GM23248 (cell line): Measurements from ENCODE around the gene SND1. TPM values are rescaled to one million over a fixed set of nuclear protein-coding genes. Genes with fewer than 3 reads are reported as not detected.

Experiments used
- DNase-seq: peaks from one replicate; pipeline ENCODE4 v3.0.0-alpha.2; 2015
- H2AFZ ChIP-seq: fragments of 200-600 bp; sonication (generic); 2 replicates; pipeline ENCODE4 v1.6.1; 2016; ENCODE audit warnings: antibody characterized with exemption
- H3F3A ChIP-seq: fragments of 200-600 bp; sonication (generic); 2 replicates; pipeline ENCODE4 v1.6.1; 2016; ENCODE audit warnings: mild to moderate bottlenecking, antibody characterized with exemption, mixed run types; ENCODE audit not compliant: insufficient read depth
- H3K27ac ChIP-seq: fragments of 200-600 bp; sonication (generic); 2 replicates; pipeline ENCODE4 v1.5.1; 2016; ENCODE audit warnings: mild to moderate bottlenecking
- H3K27me3 ChIP-seq: fragments of 200-600 bp; sonication (generic); replicated peaks from 2 replicates; pipeline ENCODE4 v1.6.1; 2016; ENCODE audit warnings: mild to moderate bottlenecking; ENCODE audit not compliant: insufficient read depth
- H3K36me3 ChIP-seq: fragments of 200-600 bp; sonication (generic); 2 replicates; pipeline ENCODE4 v1.6.1; 2016; ENCODE audit warnings: low read depth, mild to moderate bottlenecking
- H3K4me1 ChIP-seq: fragments of 200-600 bp; sonication (generic); 2 replicates; pipeline ENCODE4 v1.6.1; 2016; ENCODE audit warnings: mild to moderate bottlenecking; ENCODE audit not compliant: insufficient read depth
- H3K4me2 ChIP-seq: fragments of 200-600 bp; sonication (generic); one replicate; pipeline ENCODE4 v1.6.1; 2016; ENCODE audit warnings: mild to moderate bottlenecking; ENCODE audit not compliant: unreplicated experiment
- H3K4me3 ChIP-seq: fragments of 200-600 bp; sonication (generic); 2 replicates; pipeline ENCODE4 v1.5.1; 2016; ENCODE audit warnings: mild to moderate bottlenecking
- H3K79me2 ChIP-seq: fragments of 200-600 bp; sonication (generic); 2 replicates; pipeline ENCODE4 v1.6.1; 2016; ENCODE audit warnings: mild to moderate bottlenecking; ENCODE audit not compliant: insufficient read depth
- H3K9ac ChIP-seq: fragments of 200-600 bp; sonication (generic); 2 replicates; pipeline ENCODE4 v1.6.1; 2016; ENCODE audit warnings: mild to moderate bottlenecking
- H3K9me2 ChIP-seq: fragments of 200-600 bp; sonication (generic); 2 replicates; pipeline ENCODE4 v1.6.1; 2016; ENCODE audit warnings: mixed run types, mild to moderate bottlenecking, moderate library complexity; ENCODE audit not compliant: insufficient read depth
- H3K9me3 ChIP-seq: fragments of 200-600 bp; sonication (generic); one replicate; pipeline ENCODE4 v1.6.1; 2017; ENCODE audit warnings: low read depth
- H4K20me1 ChIP-seq: fragments of 200-600 bp; sonication (generic); 2 replicates; pipeline ENCODE4 v1.6.0; 2016; ENCODE audit not compliant: insufficient read depth
- EZH2 ChIP-seq: fragments of 200-600 bp; sonication (generic); IDR thresholded peaks from 2 replicates; pipeline ENCODE4 v1.6.1; 2018; ENCODE audit warnings: antibody characterized with exemption, mild to moderate bottlenecking; ENCODE audit not compliant: insufficient read depth, poor library complexity, severe bottlenecking
- EZH2phosphoT487 ChIP-seq: fragments of 200-600 bp; sonication (generic); IDR thresholded peaks from 2 replicates; pipeline ENCODE4 v1.6.1; 2018; ENCODE audit warnings: antibody characterized with exemption, moderate library complexity, mild to moderate bottlenecking, low read depth; ENCODE audit not compliant: insufficient read depth
- WGBS, 2 experiments: methylation state at CpG; one replicate each; pipeline ENCODE4 v1.1.6; 2015 to 2017; ENCODE audit warnings: low lambda C conversion rate in 2 of 2, low coverage in 1 of 2; ENCODE audit errors: missing lambda C conversion rate in 2 of 2; 5-methylcytosine and 5-hydroxymethylcytosine counted together
- in situ Hi-C: fragments of 300-500 bp; cut with MboI; formaldehyde crosslinking; loops from 2 replicates; pipeline ENCODE4 v1.15.0; 2020
- polyA plus RNA-seq: library from polyadenylated mRNA; unstranded; fragments of >200 nt; fragmentation: Nextera tagmentation; extraction: Ambion mirVana; gene quantifications from 2 replicates; pipeline ENCODE4 v1.2.1, GENCODE V29; 2016
- total RNA-seq: library from RNA; depleted of rRNA; stranded (reverse); fragments of >200 nt; shearing (Covaris generic); gene quantifications from 2 replicates; pipeline ENCODE4 v1.2.3, GENCODE V29; 2014

The SND1 gene
- total and polyA plus RNA-seq, 2 experiments from 2014 or later: 128 to 184 TPM

DNA sequence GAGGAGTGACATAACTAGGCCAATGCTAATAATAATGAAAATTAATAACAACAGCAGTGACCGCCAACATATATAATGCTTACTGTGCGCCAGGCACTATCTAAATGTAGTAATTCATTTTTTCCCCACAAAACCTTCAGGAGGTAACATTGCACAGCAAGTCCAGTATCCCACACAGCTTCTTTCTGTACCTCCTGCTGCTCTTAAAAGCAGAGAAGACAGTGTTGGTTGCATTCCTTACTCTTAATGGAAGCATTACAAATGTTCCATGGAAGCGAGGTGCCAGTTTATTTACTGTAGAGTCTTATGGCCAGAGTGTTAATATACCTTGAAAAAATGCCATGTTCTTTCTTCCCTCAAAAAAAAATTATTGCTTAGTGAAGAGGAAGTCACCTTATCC, 211.1 kb downstream of the SND1 start:
- 97 to 100% methylated on average over 3 of the region's 3 CpGs for WGBS, 2 experiments
- DNase-seq: no peak
- no peak overlapping the region for H3K27ac ChIP-seq
- no peaks in the 10 kb centered on the region for H3K36me3 ChIP-seq
- H3K27me3 ChIP-seq: no peaks in the 10 kb centered on the region
- H3F3A ChIP-seq: peaks cover 6% of the 10 kb centered on the region; the same call in 1 of the 2 replicates
- no peak overlapping the region for H2AFZ ChIP-seq
- no peaks in the 10 kb centered on the region; the same call in 1 of the 2 replicates for H4K20me1 ChIP-seq
- 0 out of 2 replicates have a peak, but pooled peaks cover 14% of the 10 kb centered on the region for H3K4me1 ChIP-seq
- no peaks in the 10 kb centered on the region for H3K9me3 ChIP-seq
- no peak for TF ChIP-seq EZH2
- no peak for TF ChIP-seq EZH2phosphoT487
- no peak overlapping the region for H3K9ac ChIP-seq
- H3K9me2 ChIP-seq: no peaks in the 10 kb centered on the region
- in situ Hi-C loops: no loop called here
- H3K79me2 ChIP-seq: peaks cover 87% of the 10 kb centered on the region
- H3K4me2 ChIP-seq: no peak overlapping the region
- H3K4me3 ChIP-seq: no peak overlapping the region

DNA sequence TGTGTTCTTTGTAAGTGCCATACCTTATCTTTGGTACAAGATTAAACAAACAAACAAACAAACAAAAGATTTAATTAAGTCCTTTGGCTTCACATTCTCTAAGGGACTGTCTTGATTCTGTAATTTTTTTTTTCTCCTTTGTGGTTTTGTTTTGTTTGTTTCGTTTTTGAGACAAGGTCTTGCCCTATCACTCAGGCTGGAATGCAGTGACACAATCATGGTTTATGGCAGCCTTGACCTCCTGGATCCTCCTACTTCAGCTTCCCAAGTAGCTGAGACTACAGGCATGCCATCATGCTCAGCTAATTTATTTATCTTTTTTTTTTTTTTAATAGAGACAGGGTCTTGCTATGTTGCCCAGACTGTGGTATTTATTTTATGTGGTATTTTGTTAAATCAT, 213.5 kb downstream of the SND1 start:
- in situ Hi-C loops: no loop called here
- DNase-seq: peak; percentile 76
- 0 out of 2 replicates have a peak, but pooled peaks cover 14% of the 10 kb centered on the region for H3K4me1 ChIP-seq
- no peaks in the 10 kb centered on the region for H3K9me3 ChIP-seq
- no peak for TF ChIP-seq EZH2phosphoT487
- TF ChIP-seq EZH2: no peak
- no peak overlapping the region for H3K9ac ChIP-seq
- peaks cover 6% of the 10 kb centered on the region; the same call in 1 of the 2 replicates for H3F3A ChIP-seq
- H3K79me2 ChIP-seq: peaks cover 85% of the 10 kb centered on the region
- peak overlapping the region; percentile 4; the same call in 1 of the 2 replicates for H3K27ac ChIP-seq
- no peaks in the 10 kb centered on the region for H3K36me3 ChIP-seq
- H4K20me1 ChIP-seq: no peaks in the 10 kb centered on the region; the same call in 1 of the 2 replicates
- no peak overlapping the region for H3K4me3 ChIP-seq
- H3K27me3 ChIP-seq: no peaks in the 10 kb centered on the region
- no peak overlapping the region for H2AFZ ChIP-seq
- H3K4me2 ChIP-seq: no peak overlapping the region
- H3K9me2 ChIP-seq: no peaks in the 10 kb centered on the region
- 0% methylated on average over 1 of the region's 1 CpG for WGBS, 2 experiments

DNA sequence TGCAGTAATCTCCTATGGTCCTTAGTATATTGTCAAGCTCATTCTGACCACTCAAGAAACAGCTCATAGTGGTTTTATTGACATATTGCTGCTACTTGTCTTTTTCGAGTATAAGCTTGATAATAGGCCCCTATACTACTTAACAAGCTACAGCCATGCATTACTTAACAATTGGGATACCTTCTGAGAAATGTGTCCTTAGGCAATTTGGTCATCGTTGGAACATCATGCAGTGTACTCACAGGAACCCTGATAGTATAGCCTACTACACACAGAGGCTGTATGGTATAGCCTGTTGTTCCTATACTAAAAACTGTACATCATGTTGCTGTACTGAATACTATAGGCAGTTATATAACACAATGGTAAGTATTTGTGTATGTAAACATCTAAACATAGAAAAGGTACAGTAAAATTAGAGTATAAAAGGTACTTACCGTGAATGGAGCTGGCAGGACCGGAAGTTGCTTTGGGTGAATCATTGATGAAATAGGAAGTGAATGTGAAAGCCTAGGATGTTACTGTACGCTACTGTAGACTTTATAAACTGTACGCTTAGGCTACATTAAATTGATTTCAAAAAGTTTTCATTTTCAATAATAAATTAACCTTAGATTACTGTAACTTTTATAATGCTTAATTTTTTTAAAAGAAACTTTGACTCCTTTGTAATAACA, 218.4 kb downstream of the SND1 start:
- Histone ChIP-seq H3K27me3 (no peaks in the 10 kb centered on the region), H3K9me2 (no peaks in the 10 kb centered on the region), H3K4me3 (no peak overlapping the region), H3K27ac (no peak overlapping the region), H4K20me1 (no peaks in the 10 kb centered on the region; the same call in 1 of the 2 replicates), H3K4me2 (no peak overlapping the region), H3K9me3 (no peaks in the 10 kb centered on the region), H3K36me3 (no peaks in the 10 kb centered on the region), H3F3A (peaks cover 20% of the 10 kb centered on the region), H3K9ac (no peak overlapping the region), H2AFZ (no peak overlapping the region), H3K79me2 (peaks cover 90% of the 10 kb centered on the region), H3K4me1 (peaks cover 20% of the 10 kb centered on the region)
- WGBS, 2 experiments: 94 to 97% methylated on average over 6 of the region's 6 CpGs
- no peak for DNase-seq
- in situ Hi-C loops: no loop called here
- TF ChIP-seq EZH2phosphoT487: no peak

DNA sequence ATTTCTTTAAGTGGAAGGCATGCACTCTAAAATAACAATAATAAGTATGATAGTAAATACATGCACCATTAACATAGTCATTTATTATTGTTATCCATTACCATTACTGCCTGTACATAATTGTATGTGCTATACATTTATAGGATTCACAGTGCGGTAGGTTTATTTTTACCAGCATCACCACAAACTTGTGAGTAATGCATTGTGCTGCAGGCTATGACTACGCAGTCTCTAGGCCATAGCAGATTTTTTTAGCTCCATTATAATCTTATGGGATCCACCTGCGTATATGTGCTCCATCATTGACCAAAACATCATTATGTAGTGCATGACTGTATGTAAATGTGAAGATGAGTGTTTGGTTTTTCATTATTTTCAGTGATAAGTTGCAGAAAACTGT, 219.2 kb downstream of the SND1 start:
- in situ Hi-C loops: no loop called here

More for the DNA sequence above, 219.2 kb downstream of the SND1 start:
- H3K27me3 ChIP-seq: no peaks in the 10 kb centered on the region
- peaks cover 90% of the 10 kb centered on the region for H3K79me2 ChIP-seq
- H3K36me3 ChIP-seq: no peaks in the 10 kb centered on the region
- WGBS, 2 experiments: 97 to 99% methylated on average over 3 of the region's 3 CpGs
- no peaks in the 10 kb centered on the region for H4K20me1 ChIP-seq
- no peak overlapping the region for H3K9ac ChIP-seq
- H3K27ac ChIP-seq: no peak overlapping the region
- no peak overlapping the region for H2AFZ ChIP-seq
- TF ChIP-seq EZH2phosphoT487 (no peak), EZH2 (no peak)
- H3K9me3 ChIP-seq: no peaks in the 10 kb centered on the region
- peaks cover 20% of the 10 kb centered on the region for H3K4me1 ChIP-seq
- H3K4me2 ChIP-seq: no peak overlapping the region
- H3F3A ChIP-seq: peaks cover 23% of the 10 kb centered on the region
- no peak overlapping the region for H3K4me3 ChIP-seq
- no peak for DNase-seq
- H3K9me2 ChIP-seq: no peaks in the 10 kb centered on the region
